ENCODE measurements around the gene FABP6.
"Not testable (repeated sequence)": the region's sequence is repeated elsewhere in the genome, so short reads cannot be mapped to it uniquely, and the experiment has no call there.

FABP6 gene

GRCh38 chr5:160229190-160229742 lies at the start of gene FABP6:
Gene FABP6 (plus strand): TSS chr5:160229506. CDS start chr5:160229558, 52 bp downstream.
- no peak within 1 kb of the TSS for H3K4me3 ChIP-seq (ENCODE audit: low read depth, low read length)

DNA sequence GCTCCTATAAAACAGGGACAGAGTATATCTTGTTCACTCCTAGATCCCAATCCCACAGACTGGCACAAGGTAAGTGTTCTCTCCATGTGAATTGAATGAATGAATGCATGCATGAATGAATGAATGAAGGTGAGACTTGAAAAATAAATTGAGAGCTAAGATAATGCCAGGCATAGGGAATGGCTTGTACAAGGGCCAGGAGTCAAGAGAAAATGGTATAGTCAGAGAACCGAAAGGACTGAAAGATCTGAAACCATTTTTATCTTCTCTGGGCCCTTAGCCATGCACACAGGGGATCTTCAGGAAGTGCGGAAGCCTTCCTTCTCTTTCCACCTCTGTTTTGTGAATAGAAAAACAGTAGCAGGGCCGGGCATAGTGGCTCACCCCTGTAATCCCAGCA lies 48.4 kb upstream of the FABP6 start:
- H3K4me3 ChIP-seq (ENCODE audit: low read depth, low read length) = no peak overlapping the region

GRCh38 chr5:160181965-160182622 lies 47.2 kb upstream of the FABP6 start:
- no peak overlapping the region for H3K4me3 ChIP-seq (ENCODE audit: low read depth, low read length)

DNA sequence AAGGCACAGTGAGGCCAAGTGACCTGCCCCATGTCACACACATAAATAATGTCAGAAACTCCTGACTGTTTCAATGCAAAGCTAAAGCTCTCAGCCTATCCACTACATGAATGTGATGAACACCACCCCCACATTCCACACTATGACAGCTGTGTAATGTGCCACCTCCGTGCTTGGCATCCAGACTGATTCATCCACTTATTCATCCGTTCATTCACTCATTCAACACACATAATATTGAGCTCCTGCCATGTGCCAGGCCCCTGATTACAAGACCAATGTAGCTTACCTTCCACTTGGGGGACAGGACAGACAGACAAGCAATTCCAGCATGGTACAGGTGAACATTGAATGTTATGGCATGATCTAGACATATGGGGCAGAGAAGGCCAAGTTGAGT lies 46.2 kb upstream of the FABP6 start:
- H3K4me3 ChIP-seq (ENCODE audit: low read depth, low read length) = no peak overlapping the region

GRCh38 chr5:160185626-160186360 lies 43.5 kb upstream of the FABP6 start:
- H3K4me3 ChIP-seq (ENCODE audit: low read depth, low read length) = no peak overlapping the region

GRCh38 chr5:160186480-160186879 lies 42.8 kb upstream of the FABP6 start:
- no peak overlapping the region for H3K4me3 ChIP-seq (ENCODE audit: low read depth, low read length)

DNA sequence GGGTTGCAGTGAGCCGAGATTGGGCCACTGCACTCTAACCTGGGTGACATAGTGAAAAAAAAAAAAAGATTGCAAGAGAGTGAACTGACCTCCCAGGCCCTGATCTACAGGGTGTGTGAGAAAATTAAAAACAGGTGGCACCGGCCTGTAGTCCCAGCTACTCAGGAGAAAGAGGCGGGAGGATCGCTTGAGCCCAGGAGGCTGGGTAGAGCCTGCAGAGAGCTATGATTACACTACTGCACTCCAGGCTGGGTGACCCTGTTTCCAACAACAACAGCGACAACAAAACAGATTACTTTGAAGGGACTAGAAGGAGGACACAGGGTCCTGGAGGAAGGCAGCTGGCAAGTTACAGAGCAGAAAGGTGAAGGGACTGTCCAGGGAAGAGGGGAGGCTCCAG lies 42.2 kb upstream of the FABP6 start:
- H3K4me3 ChIP-seq (ENCODE audit: low read depth, low read length) = no peak overlapping the region

- peak overlapping the region; percentile 9 for H3K4me3 ChIP-seq (ENCODE audit: low read depth, low read length)
Observed at GRCh38 chr5:160188141-160189015, 40.9 kb upstream of the FABP6 start.

GRCh38 chr5:160192424-160192823 lies 36.9 kb upstream of the FABP6 start:
- no peak overlapping the region for H3K4me3 ChIP-seq (ENCODE audit: low read depth, low read length)

- H3K4me3 ChIP-seq (ENCODE audit: low read depth, low read length) = not testable (repeated sequence)
Observed at GRCh38 chr5:160193076-160193475, 36.2 kb upstream of the FABP6 start.

DNA sequence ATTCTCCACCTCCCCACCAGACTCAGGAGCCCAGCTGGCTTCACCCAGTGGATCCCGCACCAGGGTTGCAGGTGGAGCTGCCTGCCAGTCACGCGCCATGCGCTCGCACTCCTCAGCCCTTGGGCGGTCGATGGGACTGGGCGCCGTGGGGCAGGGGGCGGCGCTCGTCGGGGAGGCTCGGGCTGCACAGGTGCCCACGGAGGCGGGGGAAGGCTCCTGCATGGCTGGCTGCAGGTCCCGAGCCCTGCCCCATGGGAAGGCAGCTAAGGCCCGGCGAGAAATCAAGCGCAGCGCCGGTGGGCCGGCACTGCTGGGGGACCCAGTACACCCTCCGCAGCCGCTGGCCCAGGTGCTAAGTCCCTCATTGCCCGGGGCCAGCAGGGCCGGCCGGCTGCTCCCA lies 35.5 kb upstream of the FABP6 start:
- not testable (repeated sequence) for H3K4me3 ChIP-seq (ENCODE audit: low read depth, low read length)

- H3K4me3 ChIP-seq (ENCODE audit: low read depth, low read length) = no peak overlapping the region
Observed at GRCh38 chr5:160197341-160198144, 31.8 kb upstream of the FABP6 start.

- no peak overlapping the region for H3K4me3 ChIP-seq (ENCODE audit: low read depth, low read length)
Observed at GRCh38 chr5:160198146-160198545, 31.2 kb upstream of the FABP6 start.

GRCh38 chr5:160198841-160199409 lies 30.4 kb upstream of the FABP6 start:
- H3K4me3 ChIP-seq (ENCODE audit: low read depth, low read length) = peak overlapping the region; percentile 21

GRCh38 chr5:160199410-160199911 lies 29.8 kb upstream of the FABP6 start:
- H3K4me3 ChIP-seq (ENCODE audit: low read depth, low read length) = peak overlapping the region; percentile 21

GRCh38 chr5:160207061-160207460 lies 22.2 kb upstream of the FABP6 start:
- H3K4me3 ChIP-seq (ENCODE audit: low read depth, low read length) = no peak overlapping the region

GRCh38 chr5:160209917-160210316 lies 19.4 kb upstream of the FABP6 start:
- no peak overlapping the region for H3K4me3 ChIP-seq (ENCODE audit: low read depth, low read length)

- H3K4me3 ChIP-seq (ENCODE audit: low read depth, low read length) = no peak overlapping the region
Observed at GRCh38 chr5:160210606-160211005, 18.7 kb upstream of the FABP6 start.

- H3K4me3 ChIP-seq (ENCODE audit: low read depth, low read length) = no peak overlapping the region
Observed at GRCh38 chr5:160211352-160211751, 18.0 kb upstream of the FABP6 start.

DNA sequence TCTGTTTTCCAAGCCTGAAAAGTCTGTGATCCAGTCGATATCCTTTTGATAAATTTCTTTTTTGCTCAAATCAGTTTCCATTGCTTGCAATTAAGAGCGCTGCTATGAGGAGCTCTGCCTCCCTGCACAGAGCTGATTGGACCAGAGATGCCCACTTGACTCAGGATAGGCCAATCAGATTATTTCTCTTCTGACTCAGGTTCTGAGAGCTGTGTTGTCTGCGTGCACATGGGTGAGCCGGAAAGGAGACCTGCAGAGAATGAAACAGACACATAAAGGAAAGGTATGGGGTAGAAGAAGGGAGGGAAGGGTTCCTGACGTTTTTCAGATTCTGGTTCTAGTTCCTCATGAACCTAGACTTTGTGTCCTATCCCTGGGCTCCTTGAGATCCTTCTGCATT lies 15.8 kb upstream of the FABP6 start:
- no peak overlapping the region for H3K4me3 ChIP-seq (ENCODE audit: low read depth, low read length)
